Endothelial cell of umbilical vein (primary cell): ENCODE measurements around the gene PELI3. TPM values are rescaled to one million over a fixed set of nuclear protein-coding genes. Genes with fewer than 3 reads are reported as not detected.

Experiments used
- BruUV-seq: library from RNA; stranded (reverse); fragments of 400-500 nt; replicated peaks from 2 replicates; lab custom pipeline; 2021; lab: Mats Ljungman, UMichigan
- CTCF ChIA-PET: fragments of 300-600, 350-600 bp; sonication (Branson Sonifier 250); formaldehyde crosslinking; loops from one replicate; lab custom pipeline; 2021; ENCODE audit warnings: antibody characterized with exemption, inconsistent platforms; lab: Charles Lee
- POLR2A ChIA-PET: fragments of 300-600, 350-600 bp; sonication (Branson Sonifier 250); formaldehyde crosslinking; loops from one replicate; lab custom pipeline; 2021; ENCODE audit warnings: antibody characterized with exemption, inconsistent platforms; lab: Charles Lee
- DNase-seq: peaks from one replicate; pipeline ENCODE4 v3.0.0-alpha.2; 2011; ENCODE audit warnings: low read depth, low spot score
- FAIRE-seq: peaks from 2 replicates; lab custom pipeline; 2011; peaks lifted over from hg19 to GRCh38; lab: Jason Lieb, UNC
- H2AFZ ChIP-seq: 2 replicates; pipeline ENCODE4 v1.6.0; 2012; ENCODE audit warnings: low read depth, low read length, control low read depth, inconsistent platforms
- H3K27ac ChIP-seq: 2 replicates; pipeline ENCODE4 v1.5.1; 2011; ENCODE audit warnings: low read depth, mild to moderate bottlenecking, control low read depth, low read length, moderate library complexity; ENCODE audit not compliant: insufficient read depth
- H3K27me3 ChIP-seq, 2 experiments: 2 replicates each; pipeline versions ENCODE4 v1.6.0 to v1.6.1; 2011; ENCODE audit warnings: low read length in 2 of 2, mixed read lengths in 1 of 2; ENCODE audit not compliant: control insufficient read depth in 2 of 2, insufficient read depth in 2 of 2
- H3K36me3 ChIP-seq, 2 experiments: 2 replicates in 1 of 2; 3 replicates in 1 of 2; pipeline ENCODE4 v1.5.1; 2011; ENCODE audit warnings: low read length in 2 of 2, mild to moderate bottlenecking in 1 of 2, moderate library complexity in 1 of 2; ENCODE audit not compliant: control insufficient read depth in 2 of 2, insufficient read depth in 2 of 2; ENCODE audit errors: extremely low read depth in 1 of 2
- H3K4me1 ChIP-seq: 3 replicates; pipeline ENCODE4 v1.5.1; 2011; ENCODE audit warnings: mild to moderate bottlenecking, low read length; ENCODE audit not compliant: control insufficient read depth, insufficient read depth; ENCODE audit errors: extremely low read depth
- H3K4me2 ChIP-seq: 2 replicates; pipeline ENCODE4 v1.6.1; 2011; ENCODE audit warnings: low read length, control low read depth, mixed read lengths; ENCODE audit not compliant: insufficient read depth
- H3K4me3 ChIP-seq, 3 experiments: fragments of 200-600 bp in 1 of 3; sonication (generic), shearing (Covaris generic) in 1 of 3; replicated peaks in 1 of 3; 2 replicates each; pipeline ENCODE4 v1.5.1; 2011 to 2016; ENCODE audit warnings: control low read depth in 3 of 3, low read length in 3 of 3, mild to moderate bottlenecking in 2 of 3, inconsistent platforms in 1 of 3, low read depth in 1 of 3, moderate library complexity in 1 of 3; ENCODE audit not compliant: insufficient read depth in 1 of 3
- H3K79me2 ChIP-seq: 2 replicates; pipeline ENCODE4 v1.6.0; 2012; ENCODE audit warnings: low read length, inconsistent platforms; ENCODE audit not compliant: control insufficient read depth, insufficient read depth
- H3K9ac ChIP-seq: replicated peaks from 2 replicates; pipeline ENCODE3; 2011; ENCODE audit warnings: low read length, control low read depth; ENCODE audit not compliant: insufficient read depth; ENCODE audit errors: extremely low read depth
- H3K9me1 ChIP-seq: replicated peaks from 3 replicates; pipeline ENCODE4 v1.6.0; 2011; ENCODE audit warnings: mild to moderate bottlenecking, low read length; ENCODE audit not compliant: control insufficient read depth, insufficient read depth; ENCODE audit errors: extremely low read depth
- H3K9me3 ChIP-seq: replicated peaks from 2 replicates; pipeline ENCODE4 v1.5.1; 2012; ENCODE audit warnings: low read length, inconsistent platforms; ENCODE audit not compliant: control insufficient read depth, insufficient read depth
- H4K20me1 ChIP-seq: replicated peaks from 2 replicates; pipeline ENCODE3; 2011; ENCODE audit warnings: mild to moderate bottlenecking, low read length; ENCODE audit not compliant: control insufficient read depth, insufficient read depth; ENCODE audit errors: extremely low read depth
- CTCF ChIP-seq, 2 donors: IDR thresholded peaks; 1 replicate in 1 of 2; 2 replicates in 1 of 2; pipeline ENCODE4 v1.5.1; 2011; ENCODE audit warnings: low read length in 2 of 2, mild to moderate bottlenecking in 2 of 2, moderate library complexity in 2 of 2, control low read depth in 1 of 2, inconsistent platforms in 1 of 2, low read depth in 1 of 2; ENCODE audit not compliant: insufficient read depth in 1 of 2; ENCODE audit errors: extremely low read depth in 1 of 2
- EZH2 ChIP-seq: IDR thresholded peaks from 2 replicates; pipeline ENCODE4 v1.6.1; 2012; ENCODE audit warnings: borderline replicate concordance, low read depth, mild to moderate bottlenecking, moderate library complexity, low read length, inconsistent platforms; ENCODE audit not compliant: severe bottlenecking
- FOS ChIP-seq: IDR thresholded peaks from 2 replicates; pipeline ENCODE4 v1.6.1; 2011; ENCODE audit warnings: mild to moderate bottlenecking, low read length, moderate library complexity, borderline replicate concordance; ENCODE audit not compliant: insufficient read depth
- GATA2 ChIP-seq: IDR thresholded peaks from 2 replicates; pipeline ENCODE4 v1.7.0; 2011; ENCODE audit warnings: low read depth, mild to moderate bottlenecking, moderate library complexity, mixed read lengths, low read length; ENCODE audit not compliant: insufficient read length, insufficient read depth
- JUN ChIP-seq: IDR thresholded peaks from 2 replicates; pipeline ENCODE4 v1.6.1; 2011; ENCODE audit warnings: borderline replicate concordance, low read depth; ENCODE audit not compliant: insufficient read length, insufficient read depth
- MAX ChIP-seq: IDR thresholded peaks from 2 replicates; pipeline ENCODE4 v1.6.1; 2011; ENCODE audit not compliant: insufficient read depth, insufficient read length
- MYC ChIP-seq: IDR thresholded peaks from one replicate; pipeline ENCODE4 v1.6.1; 2011; ENCODE audit warnings: mild to moderate bottlenecking, low read depth, low read length
- POLR2A ChIP-seq: IDR thresholded peaks from 2 replicates; pipeline ENCODE4 v1.6.1; 2012; ENCODE audit warnings: low read depth, mild to moderate bottlenecking, control low read depth, low read length
- POLR2AphosphoS5 ChIP-seq: IDR thresholded peaks from 2 replicates; pipeline ENCODE4 v1.6.1; 2012; ENCODE audit warnings: low read depth, mild to moderate bottlenecking, control low read depth, low read length, moderate library complexity; ENCODE audit not compliant: insufficient read depth
- dilution Hi-C: fragments of 300-500 bp; cut with MboI; formaldehyde crosslinking; loops from one replicate; pipeline ENCODE4 v1.15.0; 2019; ENCODE audit warnings: low sequenced_read_pairs; ENCODE audit not compliant: extremely low pct_ligation_motif_present
- intact Hi-C: fragments of 100-400 bp; cut with micrococcal nuclease; formaldehyde crosslinking; loops from one replicate; pipeline ENCODE4 v1.10.0; 2022
- polyA plus RNA-seq, 4 experiments: library from polyadenylated mRNA; depleted of rRNA in 3 of 4; stranded (reverse) in 3 of 4; unstranded in 1 of 4; fragments of >200 nt; gene quantifications; 2 replicates each; pipeline versions ENCODE4 v1.2.1 to v1.2.3, GENCODE V29; 2011 to 2012; ENCODE audit warnings: missing spikeins in 1 of 4
- total RNA-seq: library from RNA; stranded (reverse); gene quantifications from 2 replicates; pipeline ENCODE4 v1.2.3, GENCODE V29; 2021

Gene PELI3
- total and polyA plus RNA-seq, 2 donors (not counting 3 experiments of a cell fraction or from before 2014, with no cell fraction given), result 2.8 to 2.9 TPM

- H3K9me1 ChIP-seq, result no peaks in the 10 kb centered on the region
- no peaks in the 10 kb centered on the region for H3K9me3 ChIP-seq
- POLR2A ChIA-PET, result no interaction called here
- DNase-seq, result no peak
- CTCF ChIA-PET, result no interaction called here
- H3K36me3 ChIP-seq, result no peaks in the 10 kb centered on the region
- no TSS peak for BruUV-seq
- H3K9ac ChIP-seq, result no peak overlapping the region
- H4K20me1 ChIP-seq, result no peaks in the 10 kb centered on the region
- H3K4me3 ChIP-seq, result no peak overlapping the region
- FAIRE-seq, result no peak
- H3K4me1 ChIP-seq, result peaks cover 10% of the 10 kb centered on the region
- peaks cover 7% of the 10 kb centered on the region for H3K79me2 ChIP-seq
- no peak overlapping the region for H3K4me2 ChIP-seq
- no peak overlapping the region for H3K27ac ChIP-seq
- intact Hi-C loops (no loop called here), dilution Hi-C loops (no loop called here)
- TF ChIP-seq MYC (no peak), POLR2AphosphoS5 (no peak), POLR2A (no peak), EZH2 (no peak), MAX (no peak), GATA2 (no peak), CTCF (IDR thresholded peaks at IDR 0.05; ENCODE audit: extremely low read depth in 1 of 2, insufficient read depth in 1 of 2, low read depth in 1 of 2, low read length in 2 of 2) (no peak), JUN (no peak), FOS (no peak)
- H3K27me3 ChIP-seq, result no peaks in the 10 kb centered on the region
- H2AFZ ChIP-seq, result no peak overlapping the region
These were observed 9.6 kb downstream of the PELI3 start for GRCh38 chr11:66476173-66476840.
